OCI-M2 (cell line): ENCODE data around the gene FADS1.

Source experiments
- DNase-seq: peaks from one replicate; lab custom pipeline; 2025; ENCODE audit not compliant: unreplicated experiment; lab: John Stamatoyannopoulos, UW

Gene FADS1

DNA sequence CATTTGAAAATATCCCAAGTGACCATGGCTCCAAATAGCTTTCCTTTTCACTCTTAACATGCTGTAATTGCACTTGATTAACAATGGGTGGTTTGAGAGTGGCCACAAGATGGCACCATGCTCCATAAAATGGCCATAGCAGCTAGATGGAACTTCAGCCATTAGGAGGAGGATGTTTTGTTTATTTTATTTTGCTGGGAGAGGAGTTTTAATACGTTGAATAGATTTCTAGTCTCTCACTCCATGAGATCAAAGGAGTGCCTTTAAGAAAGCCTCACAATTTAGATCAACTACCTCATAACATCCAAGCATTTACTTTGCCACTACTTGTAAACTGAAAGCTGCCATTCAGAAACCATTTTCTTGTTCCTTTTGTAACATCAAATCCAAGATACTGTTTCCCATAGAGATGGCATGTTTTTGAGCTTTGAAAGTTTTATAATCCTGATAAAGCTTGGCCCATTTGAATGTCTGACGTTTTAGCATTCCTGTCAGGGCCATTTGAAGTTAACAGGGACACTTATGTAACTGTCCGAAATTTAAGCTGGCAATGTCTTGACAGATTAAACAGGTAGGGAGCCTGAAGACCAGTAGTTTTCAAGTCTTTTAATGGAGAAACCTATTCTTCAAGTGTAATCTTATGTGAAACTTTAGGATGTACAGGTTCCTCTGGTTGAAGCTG, 19.4 kb downstream of the FADS1 start:
- DNase-seq = no peak

DNA sequence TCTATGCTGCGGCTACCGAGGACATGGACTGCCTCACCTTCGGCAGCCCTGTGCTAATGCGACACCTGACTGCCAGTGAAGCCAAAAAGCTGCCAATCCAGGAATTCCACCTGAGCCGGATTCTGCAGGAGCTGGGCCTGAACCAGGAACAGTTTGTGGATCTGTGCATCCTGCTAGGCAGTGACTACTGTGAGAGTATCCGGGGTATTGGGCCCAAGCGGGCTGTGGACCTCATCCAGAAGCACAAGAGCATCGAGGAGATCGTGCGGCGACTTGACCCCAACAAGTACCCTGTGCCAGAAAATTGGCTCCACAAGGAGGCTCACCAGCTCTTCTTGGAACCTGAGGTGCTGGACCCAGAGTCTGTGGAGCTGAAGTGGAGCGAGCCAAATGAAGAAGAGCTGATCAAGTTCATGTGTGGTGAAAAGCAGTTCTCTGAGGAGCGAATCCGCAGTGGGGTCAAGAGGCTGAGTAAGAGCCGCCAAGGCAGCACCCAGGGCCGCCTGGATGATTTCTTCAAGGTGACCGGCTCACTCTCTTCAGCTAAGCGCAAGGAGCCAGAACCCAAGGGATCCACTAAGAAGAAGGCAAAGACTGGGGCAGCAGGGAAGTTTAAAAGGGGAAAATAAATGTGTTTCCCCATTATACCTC, 20.8 kb downstream of the FADS1 start:
- DNase-seq = no peak

DNA sequence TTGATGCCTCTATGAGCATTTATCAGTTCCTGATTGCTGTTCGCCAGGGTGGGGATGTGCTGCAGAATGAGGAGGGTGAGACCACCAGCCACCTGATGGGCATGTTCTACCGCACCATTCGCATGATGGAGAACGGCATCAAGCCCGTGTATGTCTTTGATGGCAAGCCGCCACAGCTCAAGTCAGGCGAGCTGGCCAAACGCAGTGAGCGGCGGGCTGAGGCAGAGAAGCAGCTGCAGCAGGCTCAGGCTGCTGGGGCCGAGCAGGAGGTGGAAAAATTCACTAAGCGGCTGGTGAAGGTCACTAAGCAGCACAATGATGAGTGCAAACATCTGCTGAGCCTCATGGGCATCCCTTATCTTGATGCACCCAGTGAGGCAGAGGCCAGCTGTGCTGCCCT, 21.3 kb downstream of the FADS1 start:
- no peak for DNase-seq

DNA sequence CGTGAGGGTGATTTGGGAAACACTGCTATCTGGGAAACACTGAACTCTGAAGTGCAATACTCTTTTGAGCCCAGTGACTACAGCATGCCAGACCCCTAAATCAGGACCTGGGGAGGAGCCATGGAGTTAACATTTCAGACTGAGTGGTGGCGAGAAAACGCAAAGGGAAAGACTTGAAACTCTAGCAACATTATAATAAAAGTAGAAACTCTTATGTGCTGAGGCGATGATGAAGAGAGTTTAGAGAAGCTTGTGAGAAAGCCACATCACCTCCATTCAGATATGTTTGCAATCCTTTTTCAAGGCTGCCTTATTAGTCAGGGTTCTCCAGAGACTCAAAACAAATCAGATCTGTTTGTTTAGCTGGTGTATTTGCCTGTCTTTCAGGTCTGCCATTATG, 22.2 kb downstream of the FADS1 start:
- DNase-seq = no peak

DNA sequence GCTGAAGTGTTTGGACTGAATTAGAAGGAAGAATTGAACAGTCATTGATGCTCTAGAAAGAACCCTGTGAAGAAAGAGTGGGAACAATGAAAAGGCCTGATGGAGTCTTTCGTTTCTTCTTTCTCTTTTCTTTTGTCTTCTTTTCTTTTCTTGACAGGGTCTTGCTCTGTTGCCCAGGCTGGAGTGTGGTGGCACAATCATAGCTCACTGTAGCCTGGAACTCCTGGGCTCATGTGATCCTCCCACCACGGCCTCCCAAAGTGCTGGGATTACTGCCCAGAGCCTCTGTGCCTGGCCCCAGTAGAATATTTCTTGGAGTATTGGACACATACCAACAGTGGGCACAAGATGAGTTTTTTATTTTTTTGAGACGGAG, 23.0 kb downstream of the FADS1 start:
- DNase-seq = no peak

DNA sequence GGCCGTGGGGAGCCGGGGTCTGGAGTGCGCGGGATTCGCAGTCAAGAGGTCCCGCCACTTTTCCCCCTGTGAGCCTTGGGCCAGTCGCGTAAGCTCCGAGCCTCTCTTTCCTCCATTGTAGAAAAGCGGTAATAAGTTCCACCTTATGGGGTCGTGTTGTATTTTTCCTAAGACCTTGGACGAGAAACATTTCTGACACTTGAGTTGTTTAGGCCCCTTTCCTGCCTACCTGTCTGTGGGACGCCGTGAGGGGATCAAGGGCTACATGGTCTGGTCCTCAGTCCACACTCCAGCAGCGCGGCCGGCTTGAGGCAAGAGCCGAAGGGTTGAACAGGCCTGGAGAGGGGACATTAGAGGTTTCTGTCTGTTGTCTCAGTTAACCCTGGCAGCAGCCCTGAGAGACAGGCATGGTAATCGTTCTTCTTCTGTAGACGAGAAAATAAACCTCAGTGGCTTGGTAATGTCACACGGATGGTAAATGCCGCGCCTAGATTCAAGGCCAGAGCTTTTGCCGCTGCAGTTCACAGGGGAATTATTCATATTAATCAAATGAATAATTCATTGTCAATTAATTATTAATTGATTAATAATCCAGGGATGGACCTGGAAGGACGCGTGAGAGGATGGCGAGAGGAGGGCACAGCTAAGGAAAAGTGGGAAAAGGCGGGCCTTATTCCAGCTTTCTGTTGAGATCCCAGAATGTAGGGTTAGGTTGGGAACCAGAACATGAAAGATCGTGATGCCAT, 23.5 kb downstream of the FADS1 start:
- DNase-seq = no peak

DNA sequence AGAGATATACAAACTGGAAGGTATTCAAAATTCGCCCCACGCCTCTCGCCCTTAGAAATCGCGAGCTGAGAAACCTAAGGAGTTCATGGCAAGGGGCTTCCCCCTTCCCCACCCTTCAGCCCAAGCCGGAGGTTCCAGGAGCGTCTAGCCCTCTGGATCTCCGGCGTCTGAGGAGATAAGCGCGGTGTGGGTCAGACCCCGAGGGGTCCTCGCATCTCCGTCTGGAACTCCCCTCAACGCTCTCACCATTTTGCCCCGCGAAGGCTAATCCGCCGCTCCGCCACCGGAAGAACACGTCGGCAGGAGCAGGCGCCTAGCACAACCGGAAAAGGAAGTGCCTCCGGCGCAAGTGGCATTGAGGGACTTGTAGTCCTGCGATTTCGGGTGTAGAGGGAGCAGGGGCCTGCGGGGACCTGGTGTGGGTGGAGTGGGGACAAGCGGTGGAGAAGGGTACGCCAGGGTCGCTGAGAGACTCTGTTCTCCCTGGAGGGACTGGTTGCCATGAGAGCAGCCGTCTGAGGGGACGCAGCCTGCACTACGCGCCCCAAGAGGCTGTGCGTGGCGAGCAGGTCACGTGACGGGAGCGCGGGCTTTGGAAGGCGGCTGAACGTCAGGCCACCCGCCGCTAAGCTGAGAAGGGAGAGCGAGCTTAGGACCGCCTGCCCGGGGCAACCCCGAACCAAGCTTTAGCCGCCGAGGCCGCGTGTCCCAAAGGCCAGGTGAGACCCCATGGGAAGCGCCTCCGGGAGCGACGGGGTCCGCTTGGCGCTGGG, 24.3 kb downstream of the FADS1 start, which contains the start of the genes FEN1 and TMEM258:
TSS of gene FEN1 (plus strand) at position 602 of the 773 bp plus-strand sequence. CDS start 2,451 bp downstream, outside the sequence.
TSS of gene TMEM258 (minus strand) at position 290 of the 773 bp plus-strand sequence. CDS start at position 249, 41 bp downstream.
- DNase-seq = peak; percentile 85

DNA sequence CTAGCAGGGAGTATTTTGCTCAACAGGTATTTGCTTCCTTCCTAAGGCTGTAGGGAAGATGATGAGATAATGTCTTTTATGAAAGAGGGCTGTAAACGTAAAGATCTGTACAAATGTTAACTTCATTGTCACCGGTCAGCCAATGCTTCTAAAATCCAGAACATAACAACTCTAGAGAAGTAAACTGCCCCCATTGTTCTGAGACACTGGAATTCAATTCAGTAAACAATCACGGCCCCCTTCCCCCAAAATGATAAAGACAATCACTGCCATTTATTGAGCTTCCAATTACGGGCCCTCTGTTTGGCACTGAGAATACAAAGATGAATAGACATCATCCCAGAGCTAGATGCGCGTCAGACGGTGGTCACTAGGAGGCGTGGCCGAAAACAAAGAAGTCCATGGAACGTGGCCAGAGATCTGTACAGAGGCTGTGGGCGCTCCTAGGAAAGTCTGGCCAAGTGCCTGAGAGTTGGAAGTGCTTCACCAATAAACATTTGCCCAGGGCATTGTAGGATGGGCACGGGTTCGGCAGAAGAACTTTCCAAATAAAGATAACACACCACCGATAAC, 25.0 kb downstream of the FADS1 start:
- DNase-seq = no peak

DNA sequence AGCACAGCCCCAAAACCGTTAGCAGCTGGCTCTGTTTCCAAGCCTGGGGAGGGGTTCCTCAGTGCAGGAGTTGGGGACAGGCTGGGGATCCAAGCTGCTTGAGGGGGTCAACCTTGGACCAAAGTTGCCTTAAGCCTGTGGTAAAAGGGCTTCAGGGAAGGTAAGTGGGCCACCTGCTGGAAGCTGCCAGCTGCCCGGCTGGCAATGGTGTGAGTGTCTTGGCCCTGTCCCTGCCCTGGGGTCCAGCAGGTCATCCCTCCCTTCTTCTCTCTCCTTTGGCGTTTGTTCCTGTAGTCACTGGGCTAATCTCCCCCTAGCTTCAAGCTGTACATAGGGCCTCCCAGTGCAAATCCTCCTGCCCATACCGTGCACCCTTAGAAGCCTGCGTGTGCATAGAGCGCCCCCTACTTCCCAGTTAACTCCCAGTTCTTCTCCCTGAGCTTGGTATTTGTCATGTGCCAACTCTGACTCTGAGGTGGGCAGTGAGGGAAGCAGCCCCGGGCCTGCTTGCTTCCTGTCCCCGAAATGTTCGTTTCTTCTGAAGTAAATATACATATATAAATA, 28.8 kb downstream of the FADS1 start:
- no peak for DNase-seq

DNA sequence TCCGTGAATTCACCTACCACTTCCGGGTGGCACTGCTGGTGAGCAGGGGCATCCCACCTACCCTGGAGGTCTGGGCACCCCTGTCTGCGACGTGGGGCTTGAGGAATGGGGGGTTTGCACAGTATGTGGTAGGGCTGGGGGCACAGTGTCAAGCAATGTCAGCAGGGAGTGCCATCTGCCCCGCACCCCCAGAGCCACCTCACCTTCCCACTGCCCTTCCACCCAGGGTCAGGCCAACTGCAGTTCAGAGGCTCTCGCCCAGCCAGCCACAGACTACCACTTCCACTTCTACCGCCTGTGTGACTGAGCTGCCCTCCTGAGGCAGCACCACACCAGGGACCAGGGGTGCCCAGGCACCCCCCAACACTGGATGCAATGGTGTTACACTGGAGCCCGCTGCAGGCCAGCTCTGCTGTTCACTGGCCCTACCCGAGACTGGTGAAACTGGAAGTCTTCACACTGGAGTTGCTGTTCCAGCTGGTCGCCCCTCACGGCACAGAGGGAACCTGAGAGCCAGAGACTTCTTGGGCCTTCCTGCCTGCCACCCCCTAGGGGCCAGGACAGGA, 30.9 kb downstream of the FADS1 start:
- no peak for DNase-seq

DNA sequence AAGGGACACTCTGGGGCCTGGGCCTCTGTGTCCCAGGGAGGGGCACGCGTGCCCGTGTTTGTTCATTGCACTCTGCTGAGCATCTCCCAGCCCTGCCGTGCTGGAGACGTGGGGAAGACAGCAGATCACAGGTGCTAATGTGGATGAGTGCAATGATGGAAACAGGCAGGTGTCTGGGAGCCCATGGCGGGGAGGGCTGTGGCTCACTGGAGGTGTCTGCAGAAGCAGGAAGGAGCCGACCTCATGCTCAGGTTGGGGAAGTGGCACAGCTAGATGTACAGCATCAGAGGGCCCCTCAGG, 32.3 kb downstream of the FADS1 start:
- DNase-seq = no peak

DNA sequence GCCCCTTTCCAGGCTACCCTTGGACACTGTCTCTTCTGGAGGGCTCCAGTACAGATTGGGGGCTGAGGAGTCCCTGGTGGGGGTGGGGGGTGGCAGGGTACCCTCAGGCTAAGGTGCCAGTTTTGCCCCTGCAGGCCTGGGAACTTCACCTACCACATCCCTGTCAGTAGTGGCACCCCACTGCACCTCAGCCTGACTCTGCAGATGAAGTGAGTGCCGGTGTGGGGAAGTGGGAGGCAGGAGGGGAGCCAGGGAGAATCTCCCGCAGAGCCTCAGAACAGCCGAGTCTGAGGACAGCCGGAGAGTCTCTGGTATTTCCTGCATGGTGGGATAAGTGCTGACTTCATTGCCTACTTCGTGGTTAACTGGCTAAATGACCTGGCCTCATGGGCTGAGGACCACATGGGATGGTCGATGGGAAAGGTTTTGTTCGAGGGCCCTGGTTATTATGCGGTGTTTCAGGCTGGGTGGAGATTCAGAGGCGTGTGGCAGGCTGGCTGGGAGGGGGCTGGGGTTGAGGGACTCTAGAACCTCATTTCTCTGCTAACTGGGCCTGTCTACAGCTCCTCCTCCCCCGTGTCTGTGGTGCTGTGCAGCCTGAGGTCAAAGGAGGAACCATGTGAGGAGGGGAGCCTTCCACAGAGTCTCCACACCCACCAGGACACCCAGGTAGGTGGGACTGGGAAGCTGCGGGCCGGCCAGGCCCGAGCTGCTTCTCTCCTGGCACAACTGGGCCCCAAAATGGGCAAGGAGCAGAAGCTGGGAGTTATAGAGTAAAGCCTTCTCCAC, 32.9 kb downstream of the FADS1 start:
- DNase-seq = no peak

DNA sequence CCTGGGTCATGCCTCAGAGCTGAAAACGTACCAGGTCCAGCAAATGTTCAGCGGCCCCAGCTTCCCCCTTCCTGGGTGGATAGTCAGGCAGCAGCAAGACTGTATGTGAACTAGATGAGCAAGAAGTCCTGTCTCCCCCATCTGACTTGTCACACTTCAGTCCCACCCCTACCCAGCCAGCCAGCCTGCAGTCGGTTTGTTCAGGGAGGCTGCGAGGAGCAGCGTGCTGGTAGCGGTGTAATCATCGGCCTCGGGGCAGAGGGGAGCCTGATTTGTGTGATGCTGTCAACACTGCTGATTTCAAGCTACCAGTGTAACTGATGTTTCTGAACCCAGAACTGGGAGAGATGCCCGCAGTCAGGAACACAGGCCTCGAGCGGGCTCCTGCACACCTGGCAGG, 34.0 kb downstream of the FADS1 start:
- DNase-seq = no peak

DNA sequence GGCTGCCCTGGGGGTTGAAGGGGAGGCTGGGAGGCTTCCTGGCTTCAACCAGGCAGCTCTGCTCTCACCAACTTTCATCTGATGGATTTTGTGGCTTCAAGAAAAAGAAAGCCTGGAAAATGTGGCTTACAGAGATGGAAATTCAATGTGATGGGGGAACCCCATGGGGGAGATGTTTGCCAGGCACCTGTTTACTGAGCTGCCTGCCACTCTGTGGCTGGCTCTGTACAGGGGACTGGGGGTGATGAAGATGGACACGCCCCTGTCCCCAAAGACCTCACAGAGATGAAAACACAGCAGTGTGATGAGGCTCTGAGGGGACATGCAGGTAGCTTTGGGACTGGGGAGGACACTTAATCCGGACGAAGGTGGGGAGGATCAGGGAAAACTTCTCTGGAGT, 34.5 kb downstream of the FADS1 start:
- no peak for DNase-seq

DNA sequence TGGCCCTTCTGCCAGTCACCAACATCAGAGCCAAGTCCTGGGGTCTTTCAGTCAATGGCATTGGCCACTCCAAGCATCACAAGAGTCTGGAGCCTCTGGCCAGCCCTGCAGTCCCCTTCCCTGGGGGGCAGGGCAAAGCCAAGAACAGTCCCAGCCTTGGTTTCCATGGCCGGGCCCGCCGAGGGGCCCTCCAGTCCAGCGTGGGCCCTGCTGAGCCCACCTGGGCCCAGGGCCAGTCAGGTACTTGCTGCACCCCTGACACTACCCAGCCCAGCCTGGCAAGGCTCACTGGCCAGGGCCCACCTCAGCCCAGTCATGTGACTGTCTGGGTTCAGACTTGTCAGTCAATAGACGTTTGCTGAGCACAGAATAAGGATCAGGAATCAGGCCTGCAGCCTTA, 35.2 kb downstream of the FADS1 start:
- DNase-seq = no peak

DNA sequence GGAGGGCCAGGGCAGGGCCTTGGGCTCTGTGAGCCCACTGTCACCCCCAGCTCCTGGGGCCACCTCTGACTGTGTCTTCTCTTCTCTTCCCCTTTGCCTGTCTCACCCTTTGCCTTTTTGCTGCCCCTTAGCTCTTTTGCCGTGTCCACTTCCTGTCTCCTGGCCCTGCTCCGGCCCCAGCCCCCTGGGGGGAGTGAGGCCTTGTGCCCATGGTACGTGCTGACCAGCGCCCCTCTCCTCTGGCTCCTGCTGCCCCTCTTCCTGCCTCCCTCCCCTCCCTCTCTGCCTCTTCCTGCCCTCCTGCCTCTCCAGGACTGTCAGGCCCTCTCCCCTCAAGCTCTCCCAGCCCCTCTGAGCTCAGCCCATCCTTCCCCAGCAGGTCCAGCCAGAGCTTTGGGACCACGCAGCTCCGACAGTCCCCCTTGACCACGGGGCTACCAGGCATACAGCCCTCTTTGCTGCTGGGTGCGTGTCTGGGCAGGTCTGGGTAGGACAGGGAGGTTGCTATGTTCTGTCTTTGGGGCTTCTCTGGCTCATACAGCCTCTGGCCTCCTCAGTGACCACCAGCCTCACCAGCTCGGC, 36.1 kb downstream of the FADS1 start:
- DNase-seq = no peak

DNA sequence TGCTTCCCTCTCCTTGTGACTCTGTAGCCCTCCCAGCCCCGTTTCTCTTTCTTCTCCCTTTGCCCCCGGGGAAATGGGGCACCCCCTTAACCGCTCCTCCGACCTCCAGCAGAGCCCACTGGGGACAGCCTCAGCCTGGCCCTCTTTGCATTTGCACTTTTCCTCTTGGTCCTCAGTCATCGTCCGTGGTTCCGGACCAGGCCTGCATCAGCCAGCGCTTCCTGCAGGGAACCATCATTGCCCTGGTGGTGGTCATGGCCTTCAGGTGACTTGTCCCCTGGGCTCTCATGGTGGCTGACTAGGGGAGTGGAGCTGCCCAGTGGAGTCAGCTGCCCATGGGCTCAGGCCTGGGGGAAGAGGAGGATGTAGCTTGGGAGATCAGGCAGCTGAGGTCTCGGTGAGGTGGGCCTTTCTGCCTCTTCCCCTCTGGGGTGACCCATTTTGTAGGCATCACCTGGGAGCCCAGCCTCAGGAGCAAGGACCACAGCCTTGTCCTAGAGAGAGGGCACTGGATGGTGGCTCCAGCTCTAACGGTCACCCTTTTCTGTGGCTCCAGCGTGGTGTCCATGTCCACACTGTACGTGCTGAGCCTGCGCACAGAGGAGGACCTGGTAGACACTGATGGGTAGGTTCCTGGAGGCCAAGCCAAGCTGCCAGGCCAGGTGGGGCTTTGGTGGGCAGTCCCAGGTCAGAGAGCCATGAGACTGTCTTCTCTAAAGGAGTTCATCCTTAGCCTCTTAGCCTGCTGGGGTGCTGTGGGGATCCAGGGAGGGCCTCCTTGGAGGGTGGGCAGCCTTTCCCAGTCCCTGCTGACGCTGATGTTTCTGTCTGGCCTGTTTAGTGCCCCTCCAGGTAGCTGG, 36.9 kb downstream of the FADS1 start:
- DNase-seq = no peak

DNA sequence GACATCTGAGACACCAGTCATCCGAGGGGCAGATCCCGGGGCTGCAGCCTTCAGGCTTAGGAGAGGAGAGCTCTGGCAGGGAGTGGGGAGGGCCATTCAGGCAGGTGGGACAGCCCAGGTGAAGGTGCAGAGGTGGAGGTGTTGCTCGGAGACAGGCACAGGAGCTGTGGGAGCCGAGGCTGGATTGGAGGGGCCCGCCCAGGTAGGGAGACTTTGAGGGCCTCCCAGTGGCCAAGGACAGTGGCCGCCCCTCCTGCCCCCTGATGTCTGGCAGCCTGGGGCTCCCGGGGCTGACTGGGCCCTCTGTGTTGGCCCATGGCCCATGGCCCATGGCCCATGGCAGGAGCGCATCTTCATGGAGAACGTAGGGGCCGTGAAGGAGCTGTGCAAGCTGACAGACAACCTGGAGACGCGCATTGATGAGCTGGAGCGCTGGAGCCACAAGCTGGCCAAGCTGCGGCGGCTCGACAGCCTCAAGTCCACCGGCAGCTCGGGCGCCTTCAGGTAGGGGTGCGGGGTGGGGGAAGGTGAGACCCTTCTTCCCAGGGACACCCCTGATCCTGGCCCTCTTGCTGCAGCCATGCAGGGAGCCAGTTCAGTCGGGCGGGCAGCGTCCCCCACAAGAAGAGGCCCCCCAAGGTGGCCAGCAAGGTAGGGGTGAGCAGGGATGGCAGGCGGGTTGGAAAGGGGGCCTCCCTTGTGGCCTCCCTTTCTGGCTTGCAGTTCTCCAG, 37.7 kb downstream of the FADS1 start:
- DNase-seq = no peak
